Neuronal stem cell (in vitro differentiated cells): ENCODE results near the gene SERPINA9.
"Not testable (repeated sequence)": the region's sequence is repeated elsewhere in the genome, so short reads cannot be mapped to it uniquely, and the experiment has no call there.

Source experiments
- DNase-seq: peaks from one replicate; pipeline ENCODE4 v3.0.0-alpha.2; 2013; ENCODE audit warnings: low spot score
- H2AFZ ChIP-seq: one replicate; pipeline ENCODE4 v1.6.1; 2013; ENCODE audit warnings: mild to moderate bottlenecking, low read length, inconsistent platforms
- H2AK5ac ChIP-seq: 2 replicates; pipeline ENCODE4 v1.6.1; 2013; ENCODE audit warnings: low read depth, mild to moderate bottlenecking, inconsistent platforms, low read length, moderate library complexity, mixed read lengths
- H2BK120ac ChIP-seq: 2 replicates; pipeline ENCODE4 v1.6.1; 2013; ENCODE audit warnings: low read depth, mild to moderate bottlenecking, inconsistent platforms, low read length, moderate library complexity, mixed read lengths
- H2BK12ac ChIP-seq: one replicate; pipeline ENCODE4 v1.6.1; 2013; ENCODE audit warnings: low read length, inconsistent platforms
- H2BK15ac ChIP-seq: 2 replicates; pipeline ENCODE4 v1.6.1; 2013; ENCODE audit warnings: mild to moderate bottlenecking, low read length, inconsistent platforms, mixed read lengths
- H2BK5ac ChIP-seq: one replicate; pipeline ENCODE4 v1.6.1; 2013; ENCODE audit warnings: inconsistent platforms, mild to moderate bottlenecking, low read length, moderate library complexity
- H3K14ac ChIP-seq: one replicate; pipeline ENCODE4 v1.6.1; 2013; ENCODE audit warnings: low read length, inconsistent platforms
- H3K18ac ChIP-seq: 2 replicates; pipeline ENCODE4 v1.6.1; 2013; ENCODE audit warnings: low read length, inconsistent platforms
- H3K23ac ChIP-seq: 2 replicates; pipeline ENCODE4 v1.6.1; 2013; ENCODE audit warnings: low read depth, mild to moderate bottlenecking, mixed read lengths, low read length, inconsistent platforms; ENCODE audit not compliant: poor library complexity
- H3K27ac ChIP-seq: replicated peaks from 3 replicates; pipeline ENCODE4 v1.5.1; 2013; ENCODE audit warnings: low read length, inconsistent platforms
- H3K27me3 ChIP-seq, 3 experiments: 2 replicates each; pipeline ENCODE4 v1.6.1; 2013; ENCODE audit warnings: low read length in 3 of 3, mild to moderate bottlenecking in 2 of 3, inconsistent platforms in 1 of 3, low read depth in 1 of 3, mixed read lengths in 1 of 3, moderate library complexity in 1 of 3; ENCODE audit not compliant: control insufficient read depth in 3 of 3, insufficient read depth in 3 of 3
- H3K36me3 ChIP-seq, 2 donors: replicated peaks in 1 of 2; 2 replicates each; pipeline ENCODE4 v1.6.1; 2013; ENCODE audit warnings: low read length in 2 of 2; ENCODE audit not compliant: control insufficient read depth in 2 of 2, insufficient read depth in 2 of 2
- H3K4ac ChIP-seq: 2 replicates; pipeline ENCODE4 v1.6.1; 2013; ENCODE audit warnings: inconsistent platforms, mild to moderate bottlenecking, low read length, moderate library complexity
- H3K4me1 ChIP-seq, 2 donors: 1 replicate in 1 of 2; 2 replicates in 1 of 2; pipeline ENCODE4 v1.6.1; 2013; ENCODE audit warnings: low read length in 2 of 2, low read depth in 1 of 2; ENCODE audit not compliant: control insufficient read depth in 2 of 2, insufficient read depth in 1 of 2
- H3K4me2 ChIP-seq: one replicate; pipeline ENCODE4 v1.6.1; 2013; ENCODE audit warnings: mild to moderate bottlenecking, low read length, inconsistent platforms; ENCODE audit not compliant: insufficient read depth, poor library complexity, severe bottlenecking
- H3K4me3 ChIP-seq, 2 donors: 2 replicates each; pipeline ENCODE4 v1.5.1; 2013; ENCODE audit warnings: low read length in 2 of 2, mild to moderate bottlenecking in 2 of 2, inconsistent platforms in 1 of 2, moderate library complexity in 1 of 2
- H3K79me1 ChIP-seq: one replicate; pipeline ENCODE4 v1.6.1; 2013; ENCODE audit warnings: low read depth, mild to moderate bottlenecking, inconsistent platforms, low read length, moderate library complexity
- H3K9ac ChIP-seq: one replicate; pipeline ENCODE4 v1.6.1; 2013; ENCODE audit warnings: mild to moderate bottlenecking, low read depth, low read length, inconsistent platforms; ENCODE audit not compliant: poor library complexity
- H3K9me3 ChIP-seq, 2 donors: replicated peaks in 1 of 2; 2 replicates each; pipeline versions ENCODE3 to v1.6.1; 2013; ENCODE audit warnings: low read length in 2 of 2, mild to moderate bottlenecking in 2 of 2, inconsistent platforms in 1 of 2, low read depth in 1 of 2, mixed read lengths in 1 of 2, moderate library complexity in 1 of 2; ENCODE audit not compliant: control insufficient read depth in 2 of 2, insufficient read depth in 1 of 2
- H4K8ac ChIP-seq: one replicate; pipeline ENCODE4 v1.6.1; 2013; ENCODE audit warnings: low read depth, mild to moderate bottlenecking, inconsistent platforms, low read length, moderate library complexity
- H4K91ac ChIP-seq: one replicate; pipeline ENCODE4 v1.6.1; 2013; ENCODE audit warnings: low read length, low read depth, mild to moderate bottlenecking, inconsistent platforms; ENCODE audit not compliant: poor library complexity
- WGBS, 2 donors: extraction: QIAGEN DNeasy Blood & Tissue Kit; methylation state at CpG; one replicate each; pipeline ENCODE4 v1.1.7; 2013; ENCODE audit warnings: missing lambda C conversion rate in 2 of 2, mixed read lengths in 1 of 2; ENCODE audit not compliant: insufficient read length in 2 of 2, insufficient replicate concordance in 1 of 2; ENCODE audit errors: extremely low coverage in 2 of 2; 5-methylcytosine and 5-hydroxymethylcytosine counted together

Gene SERPINA9

GRCh38 chr14:94515426-94515825, 39.4 kb upstream of the SERPINA9 start:
- no peak overlapping the region for H3K9ac ChIP-seq
- H3K14ac ChIP-seq: no peak overlapping the region
- WGBS, 2 donors: no CpG with 5 or more reads among the region's 9 CpGs

GRCh38 chr14:94514351-94514750, 38.4 kb upstream of the SERPINA9 start:
- Histone ChIP-seq H3K27me3 (no peaks in the 10 kb centered on the region), H3K4me1 (peaks cover 0 to 3% of the 10 kb centered on the region in 2 donors), H2BK120ac (peak overlapping the region; percentile 5), H4K91ac (no peak overlapping the region), H2BK15ac (no peak overlapping the region), H4K8ac (no peak overlapping the region), H3K9me3 (no peaks in the 10 kb centered on the region), H3K4ac (peak overlapping the region; percentile 67), H3K4me2 (no peak overlapping the region), H2BK5ac (no peak overlapping the region), H3K27ac (no peak overlapping the region), H2BK12ac (no peak overlapping the region), H3K18ac (no peak overlapping the region), H3K79me1 (no peaks in the 10 kb centered on the region), H2AFZ (no peak overlapping the region), H3K23ac (no peak overlapping the region), H3K36me3 (no peaks in the 10 kb centered on the region), H2AK5ac (no peak overlapping the region), H3K4me3 (no peak overlapping the region), H3K14ac (no peak overlapping the region), H3K9ac (no peak overlapping the region)
- no CpG with 5 or more reads among the region's 7 CpGs for WGBS, 2 donors
- DNase-seq: no peak

More at GRCh38 chr14:94515426-94515825, 39.4 kb upstream of the SERPINA9 start:
- H2BK120ac ChIP-seq: no peak overlapping the region
- H3K18ac ChIP-seq: peak overlapping the region; percentile 58
- no peak overlapping the region for H4K8ac ChIP-seq
- H3K4me2 ChIP-seq: no peak overlapping the region
- no peaks in the 10 kb centered on the region for H3K36me3 ChIP-seq
- H2BK15ac ChIP-seq: no peak overlapping the region
- peaks cover 0 to 3% of the 10 kb centered on the region in 2 donors for H3K4me1 ChIP-seq
- no peak overlapping the region for H3K4ac ChIP-seq
- H2AK5ac ChIP-seq: no peak overlapping the region
- DNase-seq: no peak
- no peaks in the 10 kb centered on the region for H3K9me3 ChIP-seq
- H3K79me1 ChIP-seq: no peaks in the 10 kb centered on the region
- H3K27ac ChIP-seq: no peak overlapping the region
- H2AFZ ChIP-seq: no peak overlapping the region
- peak overlapping the region; percentile 65 for H3K23ac ChIP-seq
- no peak overlapping the region for H3K4me3 ChIP-seq
- H2BK5ac ChIP-seq: no peak overlapping the region
- H2BK12ac ChIP-seq: no peak overlapping the region
- no peak overlapping the region for H4K91ac ChIP-seq
- no peaks in the 10 kb centered on the region for H3K27me3 ChIP-seq

GRCh38 chr14:94510481-94510880, 34.5 kb upstream of the SERPINA9 start:
- not testable (repeated sequence) for H3K23ac ChIP-seq, DNase-seq, H3K4me1 ChIP-seq, H4K91ac ChIP-seq, H2AK5ac ChIP-seq, H3K4me3 ChIP-seq, H3K9me3 ChIP-seq, H2BK12ac ChIP-seq, H3K4ac ChIP-seq, H2BK5ac ChIP-seq, H3K18ac ChIP-seq, H3K36me3 ChIP-seq, H2BK120ac ChIP-seq, H3K14ac ChIP-seq, H3K27ac ChIP-seq, H3K27me3 ChIP-seq, H4K8ac ChIP-seq, H3K4me2 ChIP-seq, H3K79me1 ChIP-seq, H2AFZ ChIP-seq, H3K9ac ChIP-seq, H2BK15ac ChIP-seq
- WGBS, 2 donors: no CpG with 5 or more reads among the region's 2 CpGs

- WGBS, 2 donors: no CpG with 5 or more reads among the region's 3 CpGs
- Histone ChIP-seq H2AFZ (no peak within 1 kb of the TSS), H3K27me3 (no peaks in the 10 kb centered on the region)
These were observed 33.4 kb upstream of the SERPINA9 start, which contains the start of gene SERPINA12 for GRCh38 chr14:94509356-94509755. SERPINA12 (minus strand) TSS chr14:94509469; CDS start chr14:94498397, 11,072 bp downstream.

More at GRCh38 chr14:94509356-94509755, 33.4 kb upstream of the SERPINA9 start, which contains the start of gene SERPINA12:
- H3K79me1 ChIP-seq: no peaks in the 10 kb centered on the region
- DNase-seq: no peak
- no peak within 1 kb of the TSS for H3K4ac ChIP-seq
- no peak within 1 kb of the TSS for H3K27ac ChIP-seq
- no peak within 1 kb of the TSS for H2BK5ac ChIP-seq
- no peak within 1 kb of the TSS for H2BK120ac ChIP-seq
- H3K4me1 ChIP-seq: no peaks in the 10 kb centered on the region
- no peak within 1 kb of the TSS for H3K4me2 ChIP-seq
- H3K14ac ChIP-seq: no peak within 1 kb of the TSS
- no peaks in the 10 kb centered on the region for H3K9me3 ChIP-seq
- no peak within 1 kb of the TSS for H2AK5ac ChIP-seq
- no peak within 1 kb of the TSS for H4K91ac ChIP-seq
- H3K23ac ChIP-seq: no peak within 1 kb of the TSS
- no peak within 1 kb of the TSS for H3K4me3 ChIP-seq
- H4K8ac ChIP-seq: no peak within 1 kb of the TSS
- H3K9ac ChIP-seq: no peak within 1 kb of the TSS
- H2BK12ac ChIP-seq: no peak within 1 kb of the TSS
- peak within 1 kb of the TSS; percentile 4 for H3K18ac ChIP-seq
- no peaks in the 10 kb centered on the region for H3K36me3 ChIP-seq
- no peak within 1 kb of the TSS for H2BK15ac ChIP-seq
